Psoas muscle (tissue), 8 donors: ENCODE data around the gene ADIG. TPM values are rescaled to one million over a fixed set of nuclear protein-coding genes. Genes with fewer than 3 reads are reported as not detected.

ENCODE experiments used
- ATAC-seq, 4 donors: fragments of 200-7000 bp; cut with Tn5 transposase; one replicate each; pipeline ENCODE4 v1.9.1; 2020; ENCODE audit warnings: moderate library complexity in 3 of 4, mild to moderate bottlenecking in 2 of 4
- DNase-seq, 2 donors: peaks; one replicate each; pipeline ENCODE4 v3.0.0-alpha.2; 2020
- H3K27ac ChIP-seq: fragments of 200-600 bp; one replicate; pipeline ENCODE4 v1.8.0; 2022
- H3K27me3 ChIP-seq, 3 donors: fragments of 200-600 bp in 1 of 3; one replicate each; pipeline versions ENCODE4 v1.6.1 to v1.8.0; 2013 to 2022; ENCODE audit warnings: low read length in 2 of 3, mild to moderate bottlenecking in 2 of 3, moderate library complexity in 1 of 3; ENCODE audit not compliant: insufficient read depth in 3 of 3
- H3K36me3 ChIP-seq, 2 donors: fragments of 200-600 bp in 1 of 2; one replicate each; pipeline versions ENCODE4 v1.6.1 to v1.8.0; 2013 to 2022; ENCODE audit warnings: low read depth in 1 of 2, mild to moderate bottlenecking in 1 of 2, moderate library complexity in 1 of 2; ENCODE audit not compliant: insufficient read depth in 1 of 2
- H3K4me1 ChIP-seq: fragments of 200-600 bp; one replicate; pipeline ENCODE4 v1.8.0; 2022
- H3K4me3 ChIP-seq: fragments of 200-600 bp; one replicate; pipeline ENCODE4 v1.8.0; 2022; ENCODE audit warnings: mild to moderate bottlenecking
- H3K9me3 ChIP-seq: fragments of 200-600 bp; one replicate; pipeline ENCODE4 v1.8.0; 2022
- CTCF ChIP-seq: fragments of 200-600 bp; IDR thresholded peaks from one replicate; pipeline ENCODE4 v1.8.0; 2022; ENCODE audit warnings: antibody characterized with exemption
- WGBS, 3 donors: extraction: QIAGEN DNeasy Blood & Tissue Kit; methylation state at CpG; one replicate each; pipeline versions ENCODE4 v1.1.6 to v1.1.7; 2013; 5-methylcytosine and 5-hydroxymethylcytosine counted together
- intact Hi-C, 2 donors: fragments of 100-400 bp; cut with DNase I; formaldehyde crosslinking; loops; one replicate each; pipeline versions ENCODE4 v1.11.0 to v1.14.2; 2022
- polyA plus RNA-seq, 3 donors: library from polyadenylated mRNA; stranded (reverse); fragments of 200-250 nt; gene quantifications; one replicate each; pipeline ENCODE4 v1.2.3, GENCODE V29; 2013
- total RNA-seq, 4 donors: library from RNA; stranded (reverse); fragmentation: NEBNext Ultra II Directional in 2 of 4; extraction: Animal tissue kit (Norgen Biotek cat#: 25700) in 2 of 4; gene quantifications; one replicate each; pipeline versions ENCODE4 v1.2.1 to v1.2.4, GENCODE V29; 2021 to 2023
- donor health status: healthy with polysubstance abuse.
- donor health status: DM: no; HTN: no; CAD: no; lungs with moderate emphysema.
- donor health status: Bipolar disorder and iron deficiency.
- donor health status: healthy.
- donor health status: DM: yes; HTN: yes; CAD: no.
- donor health status: DM: no; HTN: no; CAD: no.
- donor health status: DM: no; HTN: no; CAD: no.
- donor health status: DM: yes; HTN: yes; CAD: no.

Gene ADIG
- total and polyA plus RNA-seq, 7 donors = not detected

- TF ChIP-seq CTCF = no peak
- Histone ChIP-seq H3K27ac (no peak overlapping the region), H3K27me3 (no peaks in the 10 kb centered on the region), H3K9me3 (no peaks in the 10 kb centered on the region), H3K4me3 (no peak overlapping the region), H3K4me1 (no peaks in the 10 kb centered on the region), H3K36me3 (peaks cover 14 to 100% of the 10 kb centered on the region in 2 donors)
- 84 to 89% (median 86%) methylated on average over 7 of the region's 7 CpGs for WGBS, 3 donors
- DNase-seq = no peak
- ATAC-seq = no peak
- intact Hi-C loops = no loop called here
Observed at GRCh38 chr20:38543014-38543906, 37.7 kb upstream of the ADIG start.

GRCh38 chr20:38545771-38546170, 35.2 kb upstream of the ADIG start:
- 64 to 95% (median 81%) methylated on average over 2 of the region's 2 CpGs for WGBS, 3 donors

GRCh38 chr20:38547288-38548085, 33.5 kb upstream of the ADIG start:
- no peak for ATAC-seq
- no peak overlapping the region for H3K27ac ChIP-seq
- no peak overlapping the region for H3K4me3 ChIP-seq
- TF ChIP-seq CTCF = no peak
- 97 to 98% (median 97%) methylated on average over 3 of the region's 3 CpGs for WGBS, 3 donors
- DNase-seq = no peak
- H3K36me3 ChIP-seq = peaks cover 11 to 97% of the 10 kb centered on the region in 2 donors
- intact Hi-C loops = no loop called here
- H3K9me3 ChIP-seq = no peaks in the 10 kb centered on the region
- H3K4me1 ChIP-seq = no peaks in the 10 kb centered on the region
- no peaks in the 10 kb centered on the region for H3K27me3 ChIP-seq

More at GRCh38 chr20:38545771-38546170, 35.2 kb upstream of the ADIG start:
- Histone ChIP-seq H3K36me3 (peaks cover 12 to 99% of the 10 kb centered on the region in 2 donors), H3K4me1 (no peaks in the 10 kb centered on the region), H3K9me3 (no peaks in the 10 kb centered on the region), H3K27ac (no peak overlapping the region), H3K4me3 (no peak overlapping the region), H3K27me3 (no peaks in the 10 kb centered on the region)
- no peak for TF ChIP-seq CTCF
- intact Hi-C loops = no loop called here
- no peak for ATAC-seq
- DNase-seq = no peak

- H3K27ac ChIP-seq = no peak overlapping the region
- WGBS, 3 donors = 94 to 98% (median 97%) methylated on average over 3 of the region's 3 CpGs
- H3K4me1 ChIP-seq = no peaks in the 10 kb centered on the region
- H3K9me3 ChIP-seq = no peaks in the 10 kb centered on the region
- DNase-seq (no peak), ATAC-seq (no peak)
- H3K4me3 ChIP-seq = no peak overlapping the region
- intact Hi-C loops = no loop called here
- no peak for TF ChIP-seq CTCF
- H3K27me3 ChIP-seq = no peaks in the 10 kb centered on the region
- H3K36me3 ChIP-seq = peaks cover 14 to 97% of the 10 kb centered on the region in 2 donors
Observed at GRCh38 chr20:38548356-38549083, 32.5 kb upstream of the ADIG start.
